Umbilical cord (tissue), 2 donors: ENCODE data around the gene CFAP57. TPM values are rescaled to one million over a fixed set of nuclear protein-coding genes. Genes with fewer than 3 reads are reported as not detected.
"Not testable (repeated sequence)": the region's sequence is repeated elsewhere in the genome, so short reads cannot be mapped to it uniquely, and the experiment has no call there.

Experiments used
- DNase-seq: peaks from one replicate; pipeline ENCODE4 v3.0.0-alpha.2; 2015; ENCODE audit warnings: low spot score
- total RNA-seq: library from RNA; depleted of rRNA; stranded (reverse); fragments of >200 nt; gene quantifications from one replicate; pipeline ENCODE4 v1.2.3, GENCODE V29; 2014; ENCODE audit warnings: low replicate concordance; ENCODE audit not compliant: insufficient read depth

CFAP57 gene
- total RNA-seq, 1 donor from 2014 or later, result 5.3 TPM

DNA sequence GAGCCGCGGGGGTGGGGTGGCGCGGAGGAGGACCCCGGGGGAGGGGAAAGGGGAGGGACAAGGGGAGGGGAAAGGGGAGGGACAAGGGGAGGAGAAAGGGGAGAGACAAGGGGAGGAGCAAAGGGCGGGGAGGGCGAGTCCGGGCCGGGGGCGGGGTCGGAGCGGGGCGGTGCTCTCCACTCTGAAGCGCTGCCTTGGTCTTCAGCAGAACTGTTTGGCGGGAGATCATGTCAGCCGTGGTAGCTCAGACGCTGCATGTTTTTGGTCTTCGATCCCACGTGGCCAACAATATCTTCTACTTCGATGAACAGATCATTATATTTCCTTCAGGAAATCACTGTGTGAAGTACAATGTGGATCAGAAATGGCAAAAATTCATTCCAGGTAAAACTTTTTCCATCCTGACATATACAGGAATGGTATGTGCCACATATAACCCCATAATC lies 420 bp downstream of the CFAP57 start:
- DNase-seq, result peak; percentile 91

DNA sequence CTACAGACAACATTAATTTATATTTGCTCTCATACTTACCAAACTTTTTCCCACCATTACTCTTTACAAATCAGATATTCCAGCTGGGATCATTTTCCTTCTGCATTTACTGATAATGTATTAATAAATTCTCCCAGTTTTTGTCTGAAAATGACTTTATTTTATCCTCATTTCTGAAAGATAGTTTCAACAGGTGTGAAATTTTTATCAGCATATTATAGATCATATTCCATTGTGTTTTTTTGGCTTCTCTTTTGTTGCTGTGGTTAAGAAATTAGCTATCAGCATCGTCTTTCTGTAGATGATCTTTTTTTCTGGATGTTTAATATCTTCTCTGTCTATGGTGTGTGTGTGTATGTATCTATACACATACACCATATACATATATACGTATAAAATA lies 2.7 kb downstream of the CFAP57 start:
- DNase-seq, result no peak

DNA sequence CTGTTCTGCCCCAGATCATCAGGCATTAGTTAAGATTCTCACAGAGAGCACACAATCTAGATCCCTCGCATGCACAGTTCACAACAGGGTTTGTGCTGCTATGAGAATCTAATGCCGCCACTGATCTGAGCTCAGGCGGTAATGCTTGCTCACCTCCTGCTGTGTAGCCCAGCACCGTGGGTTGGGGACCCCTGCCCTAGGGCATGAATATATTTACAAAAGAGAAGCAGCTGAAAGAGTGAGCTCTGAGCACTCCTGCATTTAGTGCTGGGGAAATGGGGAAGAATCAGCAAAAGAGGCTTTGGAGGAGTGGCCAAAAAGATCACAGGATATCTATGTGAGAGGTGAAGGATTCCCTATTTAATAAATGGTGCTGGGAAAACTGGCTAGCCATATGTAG lies 5.6 kb downstream of the CFAP57 start:
- DNase-seq, result no peak

DNA sequence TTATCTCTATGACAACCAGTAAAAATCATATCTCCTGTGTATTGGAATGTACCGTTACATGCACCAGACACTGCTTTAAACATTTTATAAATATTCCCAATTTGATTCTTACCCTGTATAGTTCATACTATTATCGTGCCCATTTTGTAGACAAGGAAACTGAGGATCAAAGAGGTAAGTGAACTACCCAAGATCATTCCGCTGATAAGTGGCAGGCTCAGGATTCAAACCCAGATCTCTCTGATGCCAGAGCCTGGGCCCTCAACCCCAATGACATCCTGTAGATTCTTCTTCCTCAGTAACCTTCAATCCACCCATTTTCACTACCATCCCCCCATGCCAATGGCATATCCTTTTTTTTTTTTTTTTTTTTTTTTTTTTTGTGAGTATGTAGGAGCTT lies 12.3 kb downstream of the CFAP57 start:
- no peak for DNase-seq

DNA sequence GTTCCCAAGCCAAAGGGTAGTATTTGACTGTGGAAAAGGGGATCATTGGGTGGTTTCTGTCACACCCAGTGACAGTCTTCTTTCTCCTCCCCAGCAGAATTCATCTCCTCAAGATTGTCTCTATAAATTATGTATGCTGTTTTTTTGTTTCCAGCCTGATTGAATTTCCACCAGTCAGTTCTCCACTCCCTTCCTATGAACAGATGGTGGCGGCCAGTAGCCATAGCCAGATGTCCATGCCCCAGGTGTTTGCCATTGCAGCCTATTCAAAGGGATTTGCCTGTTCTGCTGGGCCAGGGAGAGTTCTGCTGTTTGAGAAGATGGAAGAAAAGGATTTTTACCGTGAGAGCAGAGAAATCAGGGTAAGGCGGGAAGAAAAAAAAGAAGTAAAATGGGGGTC lies 12.9 kb downstream of the CFAP57 start:
- no peak for DNase-seq

DNA sequence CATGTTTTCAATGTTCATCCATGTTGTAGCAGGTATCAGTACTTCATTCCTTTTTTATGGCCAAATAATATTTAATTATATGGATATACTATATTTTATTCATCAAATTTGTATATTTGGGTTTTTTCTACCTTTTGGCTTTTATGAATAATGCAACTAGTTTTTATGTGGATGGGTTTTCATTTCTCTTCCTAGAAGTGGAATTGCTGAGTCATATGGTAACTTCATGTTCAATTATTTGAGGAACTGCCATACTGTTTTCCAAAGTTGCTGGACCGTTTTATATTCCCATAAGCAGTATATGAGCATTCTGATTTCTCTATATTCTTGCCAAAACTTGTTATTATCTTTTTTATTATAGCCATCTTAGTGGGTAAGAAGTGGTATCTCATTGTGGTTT lies 16.0 kb downstream of the CFAP57 start:
- no peak for DNase-seq

DNA sequence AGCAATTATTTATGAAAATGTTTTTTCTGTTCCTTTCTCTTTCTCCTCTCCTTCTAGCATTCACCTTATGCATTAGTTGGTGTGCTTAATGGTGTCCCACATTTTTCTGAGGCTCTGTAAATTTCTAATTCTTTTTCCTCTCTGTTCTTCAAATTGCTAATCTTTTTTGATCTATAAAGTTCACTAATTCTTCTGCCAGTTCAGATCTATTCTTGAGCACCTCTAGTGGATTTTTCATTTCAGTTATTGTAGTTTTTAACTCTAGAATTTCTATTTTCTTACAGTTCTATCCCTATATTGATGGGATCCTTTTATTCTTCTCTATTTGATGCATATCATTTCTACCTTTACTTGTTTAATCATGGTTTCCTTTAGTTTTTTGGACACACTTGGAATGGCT lies 22.4 kb downstream of the CFAP57 start:
- DNase-seq, result no peak

DNA sequence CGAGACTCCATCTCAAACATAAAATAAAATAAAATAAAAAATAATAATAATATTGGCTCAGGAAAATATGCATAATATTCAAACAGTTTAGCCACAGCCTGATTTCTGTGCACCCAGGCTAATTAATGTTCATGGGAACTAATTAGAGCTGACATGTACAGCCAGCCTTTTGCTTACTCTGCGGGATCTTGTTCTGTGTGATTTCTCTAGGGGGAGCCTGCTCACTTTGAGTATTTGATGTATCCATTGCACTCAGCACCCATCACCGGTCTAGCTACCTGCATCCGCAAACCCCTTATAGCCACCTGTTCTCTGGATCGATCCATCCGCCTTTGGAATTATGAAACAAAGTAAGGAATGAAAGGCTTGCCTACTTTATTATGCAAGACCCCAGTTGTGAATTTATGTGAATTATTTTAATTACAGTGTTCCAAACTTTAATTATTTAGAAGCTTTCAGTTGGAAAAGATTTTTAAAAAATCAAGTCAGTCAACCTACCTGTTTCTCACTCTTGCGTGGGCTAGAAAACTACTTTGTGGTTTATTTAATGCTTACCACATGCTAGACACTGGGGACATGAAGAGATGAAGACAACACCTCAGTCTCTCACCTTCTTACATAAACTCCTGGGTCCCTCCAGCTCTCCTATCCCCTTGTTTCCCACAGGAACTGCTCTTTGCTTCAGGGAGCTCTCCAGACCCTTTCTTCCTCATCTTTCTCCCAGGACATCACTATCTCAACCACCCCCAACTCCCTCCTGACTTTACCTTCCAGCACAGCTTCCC lies 25.4 kb downstream of the CFAP57 start:
- DNase-seq, result no peak

DNA sequence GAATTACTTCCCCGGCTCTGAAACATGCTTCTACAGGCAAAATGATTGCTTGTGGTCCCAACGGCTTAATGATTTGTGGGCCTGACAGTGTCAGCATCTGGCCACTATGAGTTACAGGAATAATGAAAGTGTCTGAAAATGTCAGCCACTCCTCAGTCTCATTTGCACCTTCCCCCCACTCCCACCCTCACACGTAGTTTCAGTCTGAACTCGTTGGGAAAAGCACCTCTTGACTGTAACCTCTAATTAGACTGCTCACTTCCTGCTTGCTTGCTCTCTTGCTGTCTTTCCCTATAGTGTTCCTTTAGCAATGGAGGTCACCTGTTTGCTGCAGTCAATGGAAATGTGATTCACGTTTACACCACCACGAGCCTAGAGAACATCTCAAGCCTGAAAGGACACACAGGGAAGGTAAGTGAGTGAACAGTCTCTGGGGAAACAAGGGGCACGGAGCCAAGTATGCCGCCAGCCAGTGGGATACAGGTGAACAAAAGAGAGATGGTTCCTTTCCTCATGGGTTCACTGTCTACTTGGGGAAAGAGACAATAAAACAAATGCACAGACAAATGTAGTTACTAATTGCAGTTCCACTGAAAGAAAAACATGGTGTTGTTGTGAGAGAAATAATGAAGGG lies 27.1 kb downstream of the CFAP57 start:
- DNase-seq, result peak; percentile 24

DNA sequence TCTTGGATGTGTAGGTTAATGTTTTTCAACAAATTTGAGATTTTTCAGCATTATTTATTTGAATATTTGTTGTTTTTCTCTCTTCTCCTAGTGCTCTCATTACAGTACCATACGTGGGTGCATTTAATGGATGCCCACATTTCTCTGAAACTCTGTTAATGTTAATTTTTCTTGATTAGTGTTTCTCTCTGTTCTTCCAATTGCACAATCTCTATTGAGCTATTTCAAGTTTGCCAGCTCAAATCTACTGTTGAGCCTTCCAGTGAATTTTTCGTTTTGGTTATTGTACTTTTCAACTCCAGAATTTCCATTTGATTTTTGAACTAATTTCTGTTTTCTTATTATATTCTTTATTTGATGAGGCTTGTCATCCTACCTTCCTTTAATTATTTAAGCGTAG lies 31.7 kb downstream of the CFAP57 start:
- no peak for DNase-seq

DNA sequence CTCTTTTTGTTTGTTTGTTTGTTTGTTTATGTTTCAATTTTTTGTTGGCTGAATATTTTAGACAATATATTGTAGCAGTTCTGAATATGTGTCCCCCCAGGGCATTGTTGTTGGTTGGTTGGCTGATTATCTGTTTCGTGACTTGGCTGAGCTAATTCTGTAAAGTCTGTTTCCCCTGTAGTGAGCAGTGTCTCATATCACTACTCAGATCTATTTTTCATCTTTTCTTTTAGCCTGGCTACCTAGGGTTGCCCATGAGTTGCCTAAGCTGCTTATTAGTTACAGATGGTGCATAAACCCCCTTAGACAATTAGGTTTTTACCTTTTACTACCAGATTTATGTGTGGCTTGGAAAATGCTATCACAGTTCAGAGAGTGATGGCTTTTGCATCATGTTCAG lies 32.3 kb downstream of the CFAP57 start:
- no peak for DNase-seq

DNA sequence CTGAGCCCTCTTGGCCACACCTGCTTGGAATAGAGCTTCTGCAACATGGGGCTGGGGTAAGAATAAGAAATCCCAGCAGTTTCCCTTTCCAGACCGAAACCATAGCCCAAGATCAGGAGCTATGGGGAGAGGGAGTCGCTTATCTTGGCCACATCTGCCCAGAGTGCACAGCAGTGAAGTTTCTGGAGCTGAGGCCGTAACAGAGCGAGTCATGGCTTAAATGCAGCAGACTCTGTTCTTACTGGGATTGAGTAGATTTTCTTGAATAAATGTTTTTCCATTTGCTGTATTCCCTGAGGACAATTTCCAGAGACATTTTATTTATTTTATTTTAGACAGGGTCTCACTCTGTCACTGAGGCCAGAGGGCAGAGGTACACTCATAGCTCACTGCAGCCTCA lies 33.5 kb downstream of the CFAP57 start:
- peak; percentile 61 for DNase-seq

DNA sequence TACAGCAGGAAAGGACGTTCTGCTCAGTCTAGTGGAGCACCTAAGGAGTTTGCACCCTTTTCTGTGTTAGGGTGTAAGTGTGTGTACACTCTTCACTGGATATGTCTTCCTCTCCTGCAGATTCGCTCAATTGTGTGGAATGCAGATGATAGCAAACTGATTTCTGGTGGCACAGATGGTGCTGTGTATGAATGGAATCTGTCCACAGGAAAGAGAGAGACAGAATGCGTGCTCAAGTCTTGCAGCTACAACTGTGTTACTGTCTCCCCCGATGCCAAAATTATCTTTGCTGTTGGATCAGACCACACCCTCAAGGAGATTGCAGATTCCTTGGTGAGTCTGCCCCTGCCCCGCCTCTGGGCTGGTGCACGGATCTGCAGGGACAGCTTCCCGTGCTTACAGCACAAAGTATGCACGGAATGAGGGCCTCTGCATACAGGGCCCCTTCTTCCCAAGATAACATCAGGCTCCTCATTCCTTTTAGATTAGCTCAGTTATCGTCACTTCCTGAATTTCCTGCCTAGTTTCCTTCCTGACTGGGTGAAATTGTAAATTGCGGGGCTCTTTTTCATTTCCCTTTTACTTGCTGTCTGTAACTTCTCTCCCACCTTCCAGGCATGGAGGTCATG lies 34.6 kb downstream of the CFAP57 start:
- peak; percentile 97 for DNase-seq

DNA sequence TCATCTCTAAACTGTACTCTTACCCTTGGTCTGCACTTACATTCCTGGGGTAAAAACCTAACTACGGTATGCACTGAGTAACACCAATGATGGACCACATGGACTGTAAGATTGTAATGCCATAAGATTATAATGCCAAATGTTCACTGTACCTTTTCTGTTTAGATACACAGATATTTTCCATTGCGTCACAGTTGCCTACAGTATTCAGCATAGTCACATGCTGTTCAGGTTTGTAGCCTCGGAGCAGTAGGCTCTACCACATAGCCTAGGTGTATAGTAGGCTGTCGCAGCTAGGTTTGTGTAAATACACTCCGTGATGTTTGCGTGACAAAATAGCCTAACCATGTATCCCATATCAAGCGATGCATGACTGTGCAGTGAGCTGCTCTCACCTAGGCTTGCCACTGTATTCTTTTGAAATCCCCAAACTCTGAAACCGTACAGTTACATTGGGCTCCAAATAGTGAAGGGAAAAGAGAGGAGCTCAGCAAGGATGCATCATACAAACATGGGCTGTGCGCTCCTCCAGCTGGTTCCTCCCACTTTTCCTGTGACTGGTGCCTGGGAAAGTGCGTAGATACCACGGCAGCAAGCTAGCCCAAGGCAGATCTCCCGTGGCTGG lies 35.2 kb downstream of the CFAP57 start:
- DNase-seq, result no peak

DNA sequence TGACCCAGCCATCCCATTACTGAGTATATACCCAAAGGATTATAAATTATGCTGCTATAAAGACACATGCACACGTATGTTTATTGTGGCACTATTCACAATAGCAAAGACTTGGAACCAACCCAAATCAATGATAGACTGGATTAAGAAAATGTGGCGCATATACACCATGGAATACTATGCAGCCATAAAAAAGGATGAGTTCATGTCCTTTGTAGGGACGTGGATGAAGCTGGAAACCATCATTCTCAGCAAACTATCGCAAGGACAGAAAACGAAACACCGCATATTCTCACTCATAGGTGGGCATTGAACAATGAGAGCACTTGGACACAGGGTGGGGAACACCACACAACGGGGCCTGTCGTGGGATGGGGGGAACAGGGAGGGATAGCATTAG lies 36.1 kb downstream of the CFAP57 start:
- not testable (repeated sequence) for DNase-seq

DNA sequence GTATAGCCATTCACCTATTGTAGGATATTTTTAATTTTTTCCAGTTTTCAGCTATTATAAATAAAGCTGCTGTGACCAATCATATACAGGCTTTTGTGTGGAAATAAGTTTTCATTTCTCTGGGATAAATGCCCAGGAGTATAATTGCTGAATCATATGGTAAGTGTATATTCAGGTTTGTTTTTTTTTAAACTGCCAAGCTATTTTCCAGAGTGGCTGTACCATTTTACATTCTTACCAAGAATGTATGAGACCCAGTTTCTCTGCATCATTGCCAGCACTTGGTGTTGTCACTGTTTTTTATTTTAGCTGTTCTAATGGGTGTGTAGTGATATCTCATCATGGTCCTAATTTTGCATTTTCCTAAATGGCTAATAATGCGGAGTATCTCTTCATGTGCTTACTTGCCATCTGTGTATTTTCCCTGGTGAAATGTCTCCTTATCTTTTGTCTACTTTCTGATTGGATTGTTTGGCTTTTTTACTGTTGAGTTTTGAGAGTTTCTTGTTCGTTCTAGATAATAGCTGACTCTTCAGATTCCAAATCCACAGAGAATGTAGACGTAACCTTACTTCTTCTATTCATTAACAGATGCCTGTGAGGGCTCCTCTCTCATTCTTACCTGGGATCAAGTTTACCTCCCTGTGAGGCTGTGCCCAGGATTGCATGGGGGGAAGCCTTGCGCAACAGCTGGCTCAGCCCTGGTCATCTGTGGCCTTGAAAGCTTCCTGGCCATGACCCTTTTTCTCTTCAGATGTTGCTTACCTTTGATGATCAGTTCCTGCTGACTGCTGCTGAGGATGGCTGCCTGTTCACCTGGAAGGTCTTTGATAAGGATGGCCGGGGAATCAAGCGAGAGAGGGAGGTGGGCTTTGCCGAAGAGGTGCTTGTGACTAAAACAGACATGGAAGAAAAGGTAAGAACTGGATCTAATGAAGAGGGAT lies 42.6 kb downstream of the CFAP57 start:
- DNase-seq, result no peak

DNA sequence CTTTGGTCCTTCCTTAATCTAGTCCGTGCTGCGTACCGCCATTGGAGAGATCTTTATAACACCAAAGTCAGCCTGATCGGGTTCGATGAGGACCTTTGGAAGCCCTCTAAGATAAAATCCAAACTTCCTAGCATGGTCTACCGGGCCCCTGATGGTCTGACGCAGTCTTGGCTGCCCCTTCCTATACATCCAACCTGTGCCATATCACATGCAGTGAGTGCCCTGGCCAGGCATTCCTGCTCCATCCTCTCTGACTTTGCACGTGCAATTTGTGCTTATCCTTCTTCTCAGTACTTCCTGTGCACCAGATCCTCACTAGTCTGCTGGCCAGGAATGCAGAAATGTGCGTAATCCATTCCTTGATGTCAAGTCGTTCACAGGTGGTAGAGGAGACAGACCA lies 45.6 kb downstream of the CFAP57 start:
- DNase-seq, result no peak

DNA sequence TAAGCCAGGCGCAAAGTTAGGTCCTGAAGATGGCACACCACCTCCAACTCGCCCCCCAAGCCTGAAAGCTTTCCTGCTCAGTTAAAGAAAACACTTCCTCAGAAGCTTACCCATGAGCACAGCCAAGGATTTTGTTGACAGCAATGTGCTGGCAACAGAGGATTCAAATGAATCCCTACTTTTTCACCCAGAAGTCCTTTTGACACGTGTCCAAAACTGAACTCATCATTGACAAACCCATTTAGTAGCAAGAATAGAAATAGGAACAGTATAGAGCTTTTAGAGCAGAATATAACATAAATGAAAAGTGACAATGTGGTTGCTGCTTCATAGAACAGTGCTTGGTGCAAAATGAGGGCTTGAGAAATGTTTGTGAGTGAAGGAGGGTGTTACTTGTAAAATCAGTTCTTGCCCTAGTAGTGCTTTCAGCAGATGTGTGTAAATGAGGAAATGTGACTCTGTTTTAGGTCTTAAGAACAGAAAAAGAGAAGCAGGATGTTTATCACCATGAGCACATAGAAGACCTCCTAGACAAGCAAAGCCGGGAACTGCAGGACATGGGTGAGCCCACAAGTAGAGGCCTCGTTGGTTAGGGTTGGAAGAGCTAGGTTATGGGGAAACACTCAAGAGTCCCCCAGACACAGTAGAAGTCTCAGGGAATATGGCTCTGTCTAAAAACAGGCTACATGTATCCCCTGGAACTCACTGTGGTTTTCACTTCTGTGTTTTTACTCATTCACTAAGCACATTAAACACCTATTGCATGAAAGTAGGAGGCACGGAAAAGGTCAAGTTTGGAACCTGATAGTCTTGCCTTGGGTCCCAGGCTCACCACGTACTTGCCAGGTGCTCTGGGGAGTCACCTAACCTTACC lies 49.0 kb downstream of the CFAP57 start:
- peak; percentile 23 for DNase-seq

DNA sequence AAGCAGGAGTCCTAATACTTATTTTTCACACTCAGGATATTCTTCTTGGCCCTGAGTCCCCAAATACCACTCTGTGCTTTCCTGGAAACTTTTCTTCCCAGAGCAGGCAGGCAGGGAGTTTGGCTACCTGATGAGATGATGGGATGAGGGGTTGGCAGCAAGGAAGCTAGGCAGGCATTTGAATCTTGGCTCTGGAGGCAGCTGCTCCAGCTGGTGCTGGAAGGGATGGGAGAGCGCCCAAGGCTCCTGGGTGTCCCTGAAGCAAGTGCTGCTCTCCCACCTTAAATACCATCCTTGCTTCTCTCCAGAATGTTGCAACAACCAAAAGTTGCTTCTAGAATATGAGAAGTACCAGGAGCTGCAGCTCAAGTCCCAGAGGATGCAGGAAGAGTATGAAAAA lies 49.7 kb downstream of the CFAP57 start:
- DNase-seq, result no peak

DNA sequence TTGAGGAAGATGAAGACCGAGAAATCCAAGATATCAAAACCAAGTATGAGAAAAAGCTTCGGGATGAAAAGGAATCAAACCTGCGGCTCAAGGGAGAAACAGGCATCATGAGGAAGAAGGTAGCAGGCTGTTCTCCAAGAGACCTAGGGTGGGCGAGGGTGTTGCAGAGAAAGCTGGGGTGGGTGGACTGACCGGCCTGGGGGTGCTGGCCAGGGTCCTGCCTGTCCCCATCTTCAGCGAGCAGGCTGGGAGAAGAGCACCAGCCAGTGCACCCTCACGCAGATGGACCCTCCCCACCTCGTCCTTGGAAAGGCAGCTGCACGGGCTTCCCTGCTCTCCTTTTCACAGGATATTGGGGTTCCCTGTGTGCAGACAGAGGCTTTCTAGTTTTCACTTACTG lies 50.7 kb downstream of the CFAP57 start:
- no peak for DNase-seq
